ENCODE measurements around the gene WDR59.

Gene WDR59

DNA sequence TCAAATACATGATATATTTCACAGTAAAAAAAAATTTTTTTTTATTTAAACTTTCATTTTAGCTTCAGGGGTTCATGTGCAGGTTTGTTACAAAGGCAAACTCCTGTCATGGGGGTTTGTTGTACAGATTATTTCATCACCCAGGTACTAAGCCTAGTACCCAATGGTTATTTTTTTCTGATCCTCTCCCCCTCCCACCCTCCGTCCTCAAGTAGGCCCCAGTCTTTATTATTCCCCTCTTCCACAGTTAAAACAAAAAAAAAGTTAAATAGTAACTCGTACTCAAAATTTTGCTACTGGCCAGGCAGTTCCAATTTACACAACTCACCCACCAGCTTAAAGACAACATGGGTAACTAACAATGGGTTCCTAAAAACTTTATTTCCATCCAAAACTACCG is 63.9 kb downstream of the WDR59 start:
- Histone ChIP-seq H3K36me3 (ENCODE audit: control insufficient read depth in 2 of 2, insufficient read depth in 1 of 2, low read length in 2 of 2) (peaks cover 10 to 68% of the 10 kb centered on the region in 2 experiments), H3K27ac (ENCODE audit: extremely low read depth, low read depth, low read length) (no peak overlapping the region), H3K4me1 (ENCODE audit: control insufficient read depth, insufficient read depth, low read length) (no peaks in the 10 kb centered on the region), H3K9me3 (ENCODE audit: control insufficient read depth, insufficient read depth, low read depth, low read length) (no peaks in the 10 kb centered on the region), H3K4me3 (ENCODE audit: low read depth, low read length) (no peak overlapping the region)
- POLR2A ChIA-PET: no interaction called here
- no peak for TF ChIP-seq ZNF394 (tag by site-specific recombination; IDR thresholded peaks at IDR 0.05; ENCODE audit: borderline replicate concordance)
- CTCF ChIA-PET: no interaction called here

DNA sequence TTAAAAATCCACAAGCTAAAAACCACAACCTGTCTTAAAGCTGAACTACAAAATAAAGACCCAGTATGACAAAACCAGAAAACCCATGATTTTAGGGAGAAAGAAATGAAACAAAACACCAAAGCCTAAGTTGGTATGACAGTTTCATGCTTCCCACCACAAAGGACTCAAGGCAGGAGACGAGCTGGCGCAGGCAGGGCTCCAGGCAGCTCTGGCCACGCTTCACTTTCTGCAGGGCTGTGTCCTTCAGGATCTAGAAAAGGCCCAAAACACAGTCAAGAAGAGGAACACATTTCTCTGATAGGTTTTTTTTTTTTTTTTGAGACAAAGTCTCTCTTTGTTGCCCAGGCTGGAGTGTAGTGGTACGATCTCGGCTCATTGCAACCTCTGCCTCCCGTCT is 75.3 kb downstream of the WDR59 start:
- ChIA-PET POLR2A (no interaction called here), CTCF (interaction anchor here (0.7 kb wide), 1 partner anchor 97 kb away, joined by 3 read pairs; no protein-coding TSS in a partner anchor)
- Histone ChIP-seq H3K27ac (ENCODE audit: extremely low read depth, low read depth, low read length) (no peak overlapping the region), H3K4me1 (ENCODE audit: control insufficient read depth, insufficient read depth, low read length) (no peaks in the 10 kb centered on the region), H3K4me3 (ENCODE audit: low read depth, low read length) (no peak overlapping the region), H3K9me3 (ENCODE audit: control insufficient read depth, insufficient read depth, low read depth, low read length) (no peaks in the 10 kb centered on the region), H3K36me3 (ENCODE audit: control insufficient read depth in 2 of 2, insufficient read depth in 1 of 2, low read length in 2 of 2) (peaks cover 10 to 80% of the 10 kb centered on the region in 2 experiments; a peak in 2 of 3 replicates)
- no peak for TF ChIP-seq ZNF521 (tag by site-specific recombination; IDR thresholded peaks at IDR 0.05)
- TF ChIP-seq, protein P1, sequence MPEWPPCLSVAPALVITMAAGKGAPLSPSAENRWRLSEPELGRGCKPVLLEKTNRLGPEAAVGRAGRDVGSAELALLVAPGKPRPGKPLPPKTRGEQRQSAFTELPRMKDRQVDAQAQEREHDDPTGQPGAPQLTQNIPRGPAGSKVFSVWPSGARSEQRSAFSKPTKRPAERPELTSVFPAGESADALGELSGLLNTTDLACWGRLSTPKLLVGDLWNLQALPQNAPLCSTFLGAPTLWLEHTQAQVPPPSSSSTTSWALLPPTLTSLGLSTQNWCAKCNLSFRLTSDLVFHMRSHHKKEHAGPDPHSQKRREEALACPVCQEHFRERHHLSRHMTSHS (tag by site-specific recombination; IDR thresholded peaks at IDR 0.05): no peak
- TF ChIP-seq, protein P2, sequence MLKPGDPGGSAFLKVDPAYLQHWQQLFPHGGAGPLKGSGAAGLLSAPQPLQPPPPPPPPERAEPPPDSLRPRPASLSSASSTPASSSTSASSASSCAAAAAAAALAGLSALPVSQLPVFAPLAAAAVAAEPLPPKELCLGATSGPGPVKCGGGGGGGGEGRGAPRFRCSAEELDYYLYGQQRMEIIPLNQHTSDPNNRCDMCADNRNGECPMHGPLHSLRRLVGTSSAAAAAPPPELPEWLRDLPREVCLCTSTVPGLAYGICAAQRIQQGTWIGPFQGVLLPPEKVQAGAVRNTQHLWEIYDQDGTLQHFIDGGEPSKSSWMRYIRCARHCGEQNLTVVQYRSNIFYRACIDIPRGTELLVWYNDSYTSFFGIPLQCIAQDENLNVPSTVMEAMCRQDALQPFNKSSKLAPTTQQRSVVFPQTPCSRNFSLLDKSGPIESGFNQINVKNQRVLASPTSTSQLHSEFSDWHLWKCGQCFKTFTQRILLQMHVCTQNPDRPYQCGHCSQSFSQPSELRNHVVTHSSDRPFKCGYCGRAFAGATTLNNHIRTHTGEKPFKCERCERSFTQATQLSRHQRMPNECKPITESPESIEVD (tag by site-specific recombination; IDR thresholded peaks at IDR 0.05): no peak
- TF ChIP-seq ZNF2 (tag by site-specific recombination; IDR thresholded peaks at IDR 0.05): no peak
- TF ChIP-seq ZNF518A (tag by site-specific recombination; conservative IDR thresholded peaks at IDR 0.05; ENCODE audit: low read depth): no peak
- no peak for TF ChIP-seq ZNF280C (tag by site-specific recombination; IDR thresholded peaks at IDR 0.05)
- no peak for TF ChIP-seq ZNF174 (tag by site-specific recombination; IDR thresholded peaks at IDR 0.05)
- TF ChIP-seq ZFP3 (tag by site-specific recombination; IDR thresholded peaks at IDR 0.05; ENCODE audit: low read depth): no peak
- TF ChIP-seq PRDM4 (tag by site-specific recombination; IDR thresholded peaks at IDR 0.05): no peak
- TF ChIP-seq ZNF600 (tag by site-specific recombination; IDR thresholded peaks at IDR 0.05): no peak
- no peak for TF ChIP-seq TSHZ1 (tag by site-specific recombination; IDR thresholded peaks at IDR 0.05; ENCODE audit: borderline replicate concordance)
- no peak for TF ChIP-seq AEBP2 (tag by site-specific recombination; IDR thresholded peaks at IDR 0.05; ENCODE audit: borderline replicate concordance)

All from HEK293 (cell line).